IPS-18c (cell line): ENCODE data around the gene CALB2.

Experiments used
- H3K4me3 ChIP-seq: 2 replicates; pipeline ENCODE4 v1.7.0; 2013; ENCODE audit warnings: low read depth, mild to moderate bottlenecking, low read length, moderate library complexity; ENCODE audit not compliant: insufficient read depth
- H3K9me3 ChIP-seq: one replicate; pipeline ENCODE4 v1.6.1; 2013; ENCODE audit warnings: mild to moderate bottlenecking, low read length, moderate library complexity; ENCODE audit not compliant: control insufficient read depth, insufficient read depth

CALB2 gene

DNA sequence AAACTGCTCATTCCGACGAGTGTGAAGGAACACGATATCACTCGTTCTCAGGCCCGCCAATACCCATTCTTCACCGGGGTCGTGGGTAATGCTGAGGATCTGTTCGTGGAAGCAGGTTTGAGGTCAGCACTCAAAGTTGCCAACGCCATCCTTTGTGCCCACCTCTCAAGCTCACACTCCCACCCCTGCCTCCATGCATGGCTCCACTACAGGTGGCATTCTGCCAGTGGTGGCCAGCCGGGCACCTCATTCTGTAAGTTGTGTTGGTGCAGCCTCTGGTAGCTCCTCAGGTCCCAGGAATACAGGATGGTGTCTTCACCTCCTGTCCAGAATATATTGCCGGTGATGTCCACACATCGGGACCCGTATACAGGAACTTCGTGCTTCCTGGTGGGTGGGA, 72.7 kb downstream of the CALB2 start:
- Histone ChIP-seq H3K4me3 (no peak overlapping the region), H3K9me3 (no peaks in the 10 kb centered on the region)

- Histone ChIP-seq H3K9me3 (no peaks in the 10 kb centered on the region), H3K4me3 (no peak overlapping the region)
These were observed 73.5 kb downstream of the CALB2 start for GRCh38 chr16:71431991-71432390.

DNA sequence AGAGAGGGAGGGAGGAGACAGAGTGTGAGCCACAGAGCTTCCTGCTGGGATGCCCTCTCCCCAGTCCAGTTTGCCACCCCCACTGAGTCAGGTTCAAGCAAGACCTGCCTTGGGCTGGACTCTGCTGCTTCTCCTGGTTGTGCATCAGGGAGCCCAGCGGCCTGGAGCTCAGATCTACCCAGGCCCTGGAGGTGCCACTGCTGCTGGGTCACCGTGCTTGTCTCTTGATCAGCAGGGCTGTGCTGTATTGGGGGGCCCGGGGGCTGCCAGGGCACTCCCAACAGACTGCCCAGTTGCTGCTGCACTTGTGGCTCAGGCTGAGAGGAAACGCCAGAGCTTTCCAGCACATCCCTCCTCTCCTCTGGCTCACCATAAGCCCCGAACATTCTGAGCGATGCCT, 74.4 kb downstream of the CALB2 start:
- no peak overlapping the region for H3K4me3 ChIP-seq
- H3K9me3 ChIP-seq = no peaks in the 10 kb centered on the region

- no peak overlapping the region for H3K4me3 ChIP-seq
These were observed 78.0 kb downstream of the CALB2 start for GRCh38 chr16:71436473-71436872.

DNA sequence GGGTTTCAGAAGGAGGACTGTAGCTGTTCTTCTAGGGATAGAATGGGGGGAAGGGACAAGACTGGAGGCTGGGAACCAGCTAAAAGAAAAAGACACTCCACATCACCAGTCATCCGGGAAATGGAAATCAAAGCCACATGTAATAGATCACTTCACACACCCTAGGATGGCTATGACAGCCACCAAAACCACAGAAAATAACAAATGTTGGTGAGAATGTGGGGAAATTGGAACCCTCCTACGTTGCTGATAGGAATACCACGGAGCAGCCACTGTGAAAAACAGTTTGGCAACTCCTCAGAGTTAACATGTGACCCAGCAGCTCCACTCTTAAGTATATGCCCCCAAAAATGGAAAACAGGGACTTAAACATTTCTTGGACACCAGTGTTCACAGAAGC, 81.0 kb downstream of the CALB2 start:
- Histone ChIP-seq H3K4me3 (no peak overlapping the region), H3K9me3 (peaks cover 3% of the 10 kb centered on the region)

More at GRCh38 chr16:71436473-71436872, 78.0 kb downstream of the CALB2 start:
- H3K9me3 ChIP-seq = peaks cover under 1% of the 10 kb centered on the region
